GM23338 (cell line): ENCODE measurements around the gene SEC61A1. TPM values are rescaled to one million over a fixed set of nuclear protein-coding genes. Genes with fewer than 3 reads are reported as not detected.

ENCODE experiments used
- ATAC-seq: fragments of 200-7000 bp; cut with Tn5 transposase; 3 replicates; pipeline ENCODE4 v1.9.1; 2020
- DNase-seq: peaks from one replicate; pipeline ENCODE4 v3.0.0-alpha.2; 2015; ENCODE audit warnings: low spot score
- H2AFZ ChIP-seq: fragments of 200-600 bp; sonication (generic); 2 replicates; pipeline ENCODE4 v1.8.0; 2016; ENCODE audit warnings: antibody characterized with exemption, mild to moderate bottlenecking, moderate library complexity
- H3F3A ChIP-seq: fragments of 200-600 bp; sonication (generic); replicated peaks from 2 replicates; pipeline ENCODE4 v1.8.0; 2017; ENCODE audit warnings: antibody characterized with exemption, mixed run types, low read depth
- H3K27ac ChIP-seq: fragments of 200-600 bp; sonication (generic); 2 replicates; pipeline ENCODE4 v1.6.1; 2016; ENCODE audit warnings: low read depth
- H3K27me3 ChIP-seq: fragments of 200-600 bp; sonication (generic); 2 replicates; pipeline ENCODE4 v1.8.0; 2016; ENCODE audit warnings: mild to moderate bottlenecking, mixed run types, moderate library complexity; ENCODE audit not compliant: insufficient read depth
- H3K36me3 ChIP-seq: fragments of 200-600 bp; sonication (generic); 2 replicates; pipeline ENCODE4 v1.8.0; 2016; ENCODE audit warnings: mild to moderate bottlenecking; ENCODE audit not compliant: insufficient read depth
- H3K4me1 ChIP-seq: fragments of 200-600 bp; sonication (generic); 2 replicates; pipeline ENCODE4 v1.8.0; 2016; ENCODE audit warnings: mild to moderate bottlenecking, moderate library complexity; ENCODE audit not compliant: insufficient read depth
- H3K4me2 ChIP-seq: fragments of 200-600 bp; sonication (generic); 2 replicates; pipeline ENCODE4 v1.7.1; 2017; ENCODE audit warnings: mixed run types
- H3K4me3 ChIP-seq: fragments of 200-600 bp; sonication (generic); 2 replicates; pipeline ENCODE4 v1.6.1; 2016; ENCODE audit warnings: mixed run types
- H3K79me2 ChIP-seq: fragments of 200-600 bp; sonication (generic); replicated peaks from 2 replicates; pipeline ENCODE4 v1.8.0; 2017; ENCODE audit warnings: mild to moderate bottlenecking; ENCODE audit not compliant: insufficient read depth
- H3K9me2 ChIP-seq: fragments of 200-600 bp; sonication (generic); 2 replicates; pipeline ENCODE4 v1.8.0; 2017; ENCODE audit not compliant: insufficient read depth
- H4K20me1 ChIP-seq: fragments of 200-600 bp; sonication (generic); replicated peaks from 2 replicates; pipeline ENCODE4 v1.8.0; 2017; ENCODE audit warnings: mild to moderate bottlenecking; ENCODE audit not compliant: insufficient read depth
- H3K27ac Mint-ChIP-seq: 2 replicates; pipeline ENCODE4 v1.8.0; 2020; ENCODE audit warnings: inconsistent platforms, mild to moderate bottlenecking, moderate library complexity, mixed read lengths
- H3K27me3 Mint-ChIP-seq: 3 replicates; pipeline ENCODE4 v1.8.0; 2022; ENCODE audit warnings: low read depth, mild to moderate bottlenecking, moderate library complexity, mixed read lengths, inconsistent platforms; ENCODE audit not compliant: insufficient read depth, poor library complexity
- H3K36me3 Mint-ChIP-seq: 3 replicates; pipeline ENCODE4 v1.8.0; 2021; ENCODE audit warnings: low read depth, mild to moderate bottlenecking, inconsistent platforms, moderate library complexity, mixed read lengths
- H3K4me1 Mint-ChIP-seq: 3 replicates; pipeline ENCODE4 v1.8.0; 2020; ENCODE audit warnings: mild to moderate bottlenecking, inconsistent platforms, mixed read lengths
- H3K4me3 Mint-ChIP-seq: 3 replicates; pipeline ENCODE4 v1.8.0; 2021; ENCODE audit warnings: moderate library complexity, mild to moderate bottlenecking, inconsistent platforms, mixed read lengths
- H3K9me3 Mint-ChIP-seq: 3 replicates; pipeline ENCODE4 v1.8.0; 2020; ENCODE audit warnings: moderate library complexity, mild to moderate bottlenecking, inconsistent platforms, mixed read lengths
- CREB1 ChIP-seq: fragments of 250-450 bp; sonication (Bioruptor Pico); IDR thresholded peaks from 2 replicates; pipeline ENCODE4 v1.5.0; 2020; ENCODE audit warnings: low read depth, mild to moderate bottlenecking, moderate library complexity
- EZH2 ChIP-seq: fragments of 200-600 bp; sonication (generic); IDR thresholded peaks from one replicate; pipeline ENCODE4 v1.8.0; 2017; ENCODE audit warnings: antibody characterized with exemption, mild to moderate bottlenecking, low read depth; ENCODE audit not compliant: unreplicated experiment
- EZH2phosphoT487 ChIP-seq: fragments of 200-600 bp; sonication (generic); IDR thresholded peaks from one replicate; pipeline ENCODE4 v1.8.1; 2018; ENCODE audit warnings: antibody characterized with exemption; ENCODE audit not compliant: unreplicated experiment
- JUNB ChIP-seq: IDR thresholded peaks from one replicate; pipeline ENCODE4 v1.6.1; 2016; ENCODE audit warnings: antibody characterized with exemption; ENCODE audit not compliant: unreplicated experiment
- NANOG ChIP-seq: IDR thresholded peaks from 2 replicates; pipeline ENCODE4 v1.6.1; 2016; ENCODE audit warnings: antibody characterized with exemption, borderline replicate concordance
- ZNF114 ChIP-seq: fragments of 250-450 bp; sonication (Bioruptor Pico); IDR thresholded peaks from 2 replicates; pipeline ENCODE4 v1.5.0; 2020; ENCODE audit warnings: mild to moderate bottlenecking, moderate library complexity
- ZNF331 ChIP-seq: fragments of 250-450 bp; sonication (Bioruptor Pico); IDR thresholded peaks from 2 replicates; pipeline ENCODE4 v1.5.0; 2020; ENCODE audit warnings: low read depth, mild to moderate bottlenecking, moderate library complexity
- polyA plus RNA-seq: library from polyadenylated mRNA; unstranded; fragments of >200 nt; fragmentation: Nextera tagmentation; extraction: Ambion mirVana; gene quantifications from 2 replicates; pipeline ENCODE4 v1.2.1, GENCODE V29; 2016
- total RNA-seq: library from RNA; depleted of rRNA; stranded (reverse); fragments of >200 nt; shearing (Covaris generic); gene quantifications from 2 replicates; pipeline ENCODE4 v1.2.3, GENCODE V29; 2014
- TF ChIP-seq, protein P1 (sequence below), 2 experiments: fragments of 200-600 bp in 1 of 2; sonication (generic) in 1 of 2; conservative IDR thresholded peaks; 2 replicates each; pipeline versions ENCODE4 v1.5.1 to v1.6.1; 2016 to 2017; ENCODE audit warnings: antibody characterized with exemption in 2 of 2, low read depth in 2 of 2, mild to moderate bottlenecking in 2 of 2, moderate library complexity in 1 of 2
- TF ChIP-seq, protein P2 (sequence below): fragments of 250-450 bp; sonication (Bioruptor Pico); IDR thresholded peaks from 2 replicates; pipeline ENCODE4 v1.5.0; 2020; ENCODE audit warnings: mild to moderate bottlenecking, moderate library complexity

SEC61A1 gene
- total and polyA plus RNA-seq, 2 experiments from 2014 or later, result 44.8 to 184 TPM

DNA sequence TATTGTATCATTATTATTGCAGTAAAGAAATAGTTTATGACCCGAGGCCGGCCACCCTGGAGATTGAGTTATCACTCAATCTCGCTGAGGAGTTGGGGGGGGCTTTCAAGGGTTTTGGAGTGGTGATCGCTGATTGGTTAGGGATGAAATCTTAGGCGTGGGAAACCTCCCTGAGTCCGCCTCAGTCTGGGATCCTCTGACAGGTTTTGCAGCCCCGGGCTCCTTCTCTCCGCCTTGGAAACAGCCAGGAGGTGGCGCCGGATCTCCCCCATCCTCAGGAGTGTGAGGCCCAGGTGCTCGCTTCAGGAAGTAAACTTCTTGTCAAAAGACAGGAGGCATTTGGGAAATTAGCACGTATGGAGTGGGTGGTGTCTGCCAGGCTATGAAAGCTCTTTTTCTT lies 41.1 kb upstream of the SEC61A1 start:
- no peak overlapping the region for H3K27ac ChIP-seq
- H3K9me2 ChIP-seq, result 0 out of 2 replicates have a peak, but pooled peaks cover 3% of the 10 kb centered on the region
- H3K4me2 ChIP-seq, result peak overlapping the region; percentile 30; the same call in 1 of the 2 replicates
- no peaks in the 10 kb centered on the region for H3K79me2 ChIP-seq
- H3K27me3 ChIP-seq, result no peaks in the 10 kb centered on the region
- Mint-ChIP-seq H3K9me3 (peaks cover 6% of the 10 kb centered on the region), H3K4me1 (peaks cover 13% of the 10 kb centered on the region), H3K4me3 (no peak overlapping the region), H3K27me3 (peaks cover 2% of the 10 kb centered on the region), H3K36me3 (peaks cover 4% of the 10 kb centered on the region; the same call in 1 of the 3 replicates), H3K27ac (no peak overlapping the region)
- no peaks in the 10 kb centered on the region for H4K20me1 ChIP-seq
- H3F3A ChIP-seq, result 0 out of 2 replicates have a peak, but pooled peaks cover 2% of the 10 kb centered on the region
- ATAC-seq (peak; percentile 89), DNase-seq (peak; percentile 95)
- no peak overlapping the region; the same call in 1 of the 2 replicates for H2AFZ ChIP-seq
- TF ChIP-seq EZH2phosphoT487 (no peak), ZNF114 (CRISPR knock-in tag) (no peak), ZNF331 (CRISPR knock-in tag) (no peak), NANOG (no peak)
- TF ChIP-seq, protein P1, sequence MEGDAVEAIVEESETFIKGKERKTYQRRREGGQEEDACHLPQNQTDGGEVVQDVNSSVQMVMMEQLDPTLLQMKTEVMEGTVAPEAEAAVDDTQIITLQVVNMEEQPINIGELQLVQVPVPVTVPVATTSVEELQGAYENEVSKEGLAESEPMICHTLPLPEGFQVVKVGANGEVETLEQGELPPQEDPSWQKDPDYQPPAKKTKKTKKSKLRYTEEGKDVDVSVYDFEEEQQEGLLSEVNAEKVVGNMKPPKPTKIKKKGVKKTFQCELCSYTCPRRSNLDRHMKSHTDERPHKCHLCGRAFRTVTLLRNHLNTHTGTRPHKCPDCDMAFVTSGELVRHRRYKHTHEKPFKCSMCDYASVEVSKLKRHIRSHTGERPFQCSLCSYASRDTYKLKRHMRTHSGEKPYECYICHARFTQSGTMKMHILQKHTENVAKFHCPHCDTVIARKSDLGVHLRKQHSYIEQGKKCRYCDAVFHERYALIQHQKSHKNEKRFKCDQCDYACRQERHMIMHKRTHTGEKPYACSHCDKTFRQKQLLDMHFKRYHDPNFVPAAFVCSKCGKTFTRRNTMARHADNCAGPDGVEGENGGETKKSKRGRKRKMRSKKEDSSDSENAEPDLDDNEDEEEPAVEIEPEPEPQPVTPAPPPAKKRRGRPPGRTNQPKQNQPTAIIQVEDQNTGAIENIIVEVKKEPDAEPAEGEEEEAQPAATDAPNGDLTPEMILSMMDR (conservative IDR thresholded peaks at IDR 0.05; ENCODE audit: low read depth in 2 of 2), result peak; percentile 75 to 84
- H3K4me1 ChIP-seq, result peaks cover 6% of the 10 kb centered on the region; the same call in 1 of the 2 replicates
- H3K4me3 ChIP-seq, result no peak overlapping the region
- H3K36me3 ChIP-seq, result no peaks in the 10 kb centered on the region

DNA sequence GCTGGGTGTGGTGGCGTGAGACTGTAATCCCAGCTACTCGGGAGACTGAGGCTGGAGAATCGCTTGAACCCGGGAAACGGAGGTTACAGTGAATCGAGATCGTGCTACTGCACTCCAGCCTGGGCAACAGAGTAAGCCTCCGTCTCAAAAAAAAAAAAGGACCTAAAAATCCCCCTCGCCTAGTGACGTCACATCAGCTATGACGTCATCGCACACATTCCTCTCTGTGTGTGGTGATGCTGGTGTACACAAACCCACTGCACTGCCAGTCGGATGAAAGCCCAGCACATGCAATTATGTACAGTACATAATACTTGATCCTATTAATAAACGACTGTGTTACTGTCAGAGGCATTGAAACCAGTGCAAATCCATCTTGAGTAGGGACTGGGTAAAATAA lies 40.2 kb upstream of the SEC61A1 start:
- ATAC-seq (no peak), DNase-seq (no peak)
- peaks cover under 1% of the 10 kb centered on the region for H3K27me3 Mint-ChIP-seq
- no peaks in the 10 kb centered on the region for H3F3A ChIP-seq
- H2AFZ ChIP-seq, result no peak overlapping the region
- H3K4me1 Mint-ChIP-seq, result peaks cover 9% of the 10 kb centered on the region
- H3K9me3 Mint-ChIP-seq, result peaks cover 12% of the 10 kb centered on the region
- no peak overlapping the region for H3K4me2 ChIP-seq
- no peak overlapping the region for H3K4me3 ChIP-seq
- peaks cover 8% of the 10 kb centered on the region; the same call in 2 of the 3 replicates for H3K36me3 Mint-ChIP-seq
- peaks cover 2% of the 10 kb centered on the region; the same call in 1 of the 2 replicates for H3K4me1 ChIP-seq
- TF ChIP-seq EZH2, result no peak
- TF ChIP-seq CREB1 (CRISPR knock-in tag), result peak; percentile 4; the same call in 1 of the 2 replicates
- H3K27me3 ChIP-seq, result no peaks in the 10 kb centered on the region
- no peak overlapping the region for H3K27ac ChIP-seq
- H3K4me3 Mint-ChIP-seq, result no peak overlapping the region
- no peaks in the 10 kb centered on the region for H3K79me2 ChIP-seq
- H4K20me1 ChIP-seq, result no peaks in the 10 kb centered on the region
- H3K9me2 ChIP-seq, result 0 out of 2 replicates have a peak, but pooled peaks cover 3% of the 10 kb centered on the region
- H3K36me3 ChIP-seq, result no peaks in the 10 kb centered on the region
- no peak overlapping the region for H3K27ac Mint-ChIP-seq

DNA sequence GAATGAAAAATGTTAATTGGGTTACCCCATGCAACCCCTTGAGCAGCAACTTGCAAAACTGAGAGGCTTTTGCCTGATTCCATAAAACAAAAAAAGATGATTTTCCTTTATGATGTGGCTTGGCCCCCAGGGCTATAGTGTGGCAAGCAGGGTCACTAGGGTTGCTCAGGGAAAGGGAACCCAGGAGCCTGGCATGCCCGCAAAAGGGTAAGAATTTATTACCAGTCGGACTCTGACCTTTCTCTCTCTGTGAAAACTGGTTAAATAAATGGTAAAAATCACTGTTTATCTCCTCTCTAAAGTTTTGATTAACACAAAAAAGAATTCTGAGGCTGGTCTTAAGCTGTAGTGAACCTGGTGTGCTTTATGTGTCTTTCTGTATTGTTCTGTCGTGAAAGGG lies 37.7 kb upstream of the SEC61A1 start:
- ATAC-seq (no peak), DNase-seq (no peak)
- H3K9me3 Mint-ChIP-seq, result peaks cover 19% of the 10 kb centered on the region
- peaks cover 8% of the 10 kb centered on the region; the same call in 1 of the 2 replicates for H3K9me2 ChIP-seq
- H3K27ac ChIP-seq, result no peak overlapping the region
- no peaks in the 10 kb centered on the region for H3K79me2 ChIP-seq
- H3K27ac Mint-ChIP-seq, result no peak overlapping the region
- no peak overlapping the region for H2AFZ ChIP-seq
- no peak overlapping the region for H3K4me2 ChIP-seq
- H3K4me3 ChIP-seq, result no peak overlapping the region
- no peaks in the 10 kb centered on the region for H3K27me3 ChIP-seq
- H3K36me3 ChIP-seq, result no peaks in the 10 kb centered on the region
- no peaks in the 10 kb centered on the region for H4K20me1 ChIP-seq
- peaks cover 10% of the 10 kb centered on the region; the same call in 2 of the 3 replicates for H3K36me3 Mint-ChIP-seq
- no peaks in the 10 kb centered on the region for H3K27me3 Mint-ChIP-seq
- H3K4me1 ChIP-seq, result no peaks in the 10 kb centered on the region
- H3K4me3 Mint-ChIP-seq, result no peak overlapping the region
- peaks cover 4% of the 10 kb centered on the region for H3K4me1 Mint-ChIP-seq
- no peaks in the 10 kb centered on the region for H3F3A ChIP-seq
- no peak for TF ChIP-seq JUNB
- no peak for TF ChIP-seq NANOG
- TF ChIP-seq ZNF114 (CRISPR knock-in tag), result no peak
- TF ChIP-seq, protein P2, sequence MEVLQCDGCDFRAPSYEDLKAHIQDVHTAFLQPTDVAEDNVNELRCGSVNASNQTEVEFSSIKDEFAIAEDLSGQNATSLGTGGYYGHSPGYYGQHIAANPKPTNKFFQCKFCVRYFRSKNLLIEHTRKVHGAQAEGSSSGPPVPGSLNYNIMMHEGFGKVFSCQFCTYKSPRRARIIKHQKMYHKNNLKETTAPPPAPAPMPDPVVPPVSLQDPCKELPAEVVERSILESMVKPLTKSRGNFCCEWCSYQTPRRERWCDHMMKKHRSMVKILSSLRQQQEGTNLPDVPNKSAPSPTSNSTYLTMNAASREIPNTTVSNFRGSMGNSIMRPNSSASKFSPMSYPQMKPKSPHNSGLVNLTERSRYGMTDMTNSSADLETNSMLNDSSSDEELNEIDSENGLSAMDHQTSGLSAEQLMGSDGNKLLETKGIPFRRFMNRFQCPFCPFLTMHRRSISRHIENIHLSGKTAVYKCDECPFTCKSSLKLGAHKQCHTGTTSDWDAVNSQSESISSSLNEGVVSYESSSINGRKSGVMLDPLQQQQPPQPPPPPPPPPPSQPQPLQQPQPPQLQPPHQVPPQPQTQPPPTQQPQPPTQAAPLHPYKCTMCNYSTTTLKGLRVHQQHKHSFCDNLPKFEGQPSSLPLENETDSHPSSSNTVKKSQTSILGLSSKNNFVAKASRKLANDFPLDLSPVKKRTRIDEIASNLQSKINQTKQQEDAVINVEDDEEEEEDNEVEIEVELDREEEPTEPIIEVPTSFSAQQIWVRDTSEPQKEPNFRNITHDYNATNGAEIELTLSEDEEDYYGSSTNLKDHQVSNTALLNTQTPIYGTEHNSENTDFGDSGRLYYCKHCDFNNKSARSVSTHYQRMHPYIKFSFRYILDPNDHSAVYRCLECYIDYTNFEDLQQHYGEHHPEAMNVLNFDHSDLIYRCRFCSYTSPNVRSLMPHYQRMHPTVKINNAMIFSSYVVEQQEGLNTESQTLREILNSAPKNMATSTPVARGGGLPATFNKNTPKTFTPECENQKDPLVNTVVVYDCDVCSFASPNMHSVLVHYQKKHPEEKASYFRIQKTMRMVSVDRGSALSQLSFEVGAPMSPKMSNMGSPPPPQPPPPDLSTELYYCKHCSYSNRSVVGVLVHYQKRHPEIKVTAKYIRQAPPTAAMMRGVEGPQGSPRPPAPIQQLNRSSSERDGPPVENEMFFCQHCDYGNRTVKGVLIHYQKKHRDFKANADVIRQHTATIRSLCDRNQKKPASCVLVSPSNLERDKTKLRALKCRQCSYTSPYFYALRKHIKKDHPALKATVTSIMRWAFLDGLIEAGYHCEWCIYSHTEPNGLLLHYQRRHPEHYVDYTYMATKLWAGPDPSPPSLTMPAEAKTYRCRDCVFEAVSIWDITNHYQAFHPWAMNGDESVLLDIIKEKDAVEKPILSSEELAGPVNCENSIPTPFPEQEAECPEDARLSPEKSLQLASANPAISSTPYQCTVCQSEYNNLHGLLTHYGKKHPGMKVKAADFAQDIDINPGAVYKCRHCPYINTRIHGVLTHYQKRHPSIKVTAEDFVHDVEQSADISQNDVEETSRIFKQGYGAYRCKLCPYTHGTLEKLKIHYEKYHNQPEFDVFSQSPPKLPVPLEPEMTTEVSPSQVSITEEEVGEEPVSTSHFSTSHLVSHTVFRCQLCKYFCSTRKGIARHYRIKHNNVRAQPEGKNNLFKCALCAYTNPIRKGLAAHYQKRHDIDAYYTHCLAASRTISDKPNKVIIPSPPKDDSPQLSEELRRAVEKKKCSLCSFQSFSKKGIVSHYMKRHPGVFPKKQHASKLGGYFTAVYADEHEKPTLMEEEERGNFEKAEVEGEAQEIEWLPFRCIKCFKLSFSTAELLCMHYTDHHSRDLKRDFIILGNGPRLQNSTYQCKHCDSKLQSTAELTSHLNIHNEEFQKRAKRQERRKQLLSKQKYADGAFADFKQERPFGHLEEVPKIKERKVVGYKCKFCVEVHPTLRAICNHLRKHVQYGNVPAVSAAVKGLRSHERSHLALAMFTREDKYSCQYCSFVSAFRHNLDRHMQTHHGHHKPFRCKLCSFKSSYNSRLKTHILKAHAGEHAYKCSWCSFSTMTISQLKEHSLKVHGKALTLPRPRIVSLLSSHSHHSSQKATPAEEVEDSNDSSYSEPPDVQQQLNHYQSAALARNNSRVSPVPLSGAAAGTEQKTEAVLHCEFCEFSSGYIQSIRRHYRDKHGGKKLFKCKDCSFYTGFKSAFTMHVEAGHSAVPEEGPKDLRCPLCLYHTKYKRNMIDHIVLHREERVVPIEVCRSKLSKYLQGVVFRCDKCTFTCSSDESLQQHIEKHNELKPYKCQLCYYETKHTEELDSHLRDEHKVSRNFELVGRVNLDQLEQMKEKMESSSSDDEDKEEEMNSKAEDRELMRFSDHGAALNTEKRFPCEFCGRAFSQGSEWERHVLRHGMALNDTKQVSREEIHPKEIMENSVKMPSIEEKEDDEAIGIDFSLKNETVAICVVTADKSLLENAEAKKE (CRISPR knock-in tag), result no peak
